NCI-H2171 treated with DMSO at 0.1 percent for 48 hours (cell line): ENCODE measurements around the gene MDFIC2.

ENCODE experiments used
- DNase-seq: peaks from one replicate; lab custom pipeline; 2025; lab: John Stamatoyannopoulos, UW

Gene MDFIC2

DNA sequence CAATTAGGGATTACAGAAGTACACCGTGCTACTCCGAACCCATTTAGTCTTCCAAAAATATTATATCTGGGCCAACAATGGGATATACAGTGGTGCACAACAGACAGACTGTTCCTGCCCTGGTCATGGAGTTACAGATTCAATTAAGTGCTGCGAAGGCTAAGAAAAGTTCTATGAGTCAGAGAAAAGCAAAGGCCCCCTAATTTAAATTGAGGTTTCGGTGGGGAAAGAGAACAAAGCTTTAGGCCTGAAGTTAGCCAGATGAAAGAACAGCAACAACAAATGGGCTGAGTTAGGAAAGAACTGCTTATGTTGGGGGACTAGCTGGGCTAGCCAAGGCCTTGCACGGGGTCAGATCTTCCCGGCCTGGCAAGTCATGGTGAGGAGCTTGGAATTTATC, 131.8 kb downstream of the MDFIC2 start:
- no peak for DNase-seq

DNA sequence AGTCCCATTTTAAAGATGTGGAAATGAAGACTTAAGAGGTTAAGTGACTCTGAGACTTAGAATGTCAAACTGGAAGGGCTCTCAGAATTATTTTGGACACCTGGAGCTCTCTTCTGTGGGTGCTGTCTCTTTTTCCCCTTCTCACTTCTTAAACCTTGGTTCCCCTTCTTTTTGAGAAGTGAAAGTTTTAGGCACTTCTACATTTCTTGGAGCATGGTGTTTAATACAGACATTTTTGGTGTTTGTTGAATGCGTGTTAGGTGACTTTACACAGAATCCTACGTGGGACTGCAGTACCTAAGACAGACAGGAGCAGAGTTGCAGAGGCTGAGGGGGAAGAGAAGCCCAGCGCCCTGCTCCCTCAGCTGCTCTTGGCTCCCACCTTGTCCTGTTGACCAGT, 133.3 kb downstream of the MDFIC2 start:
- DNase-seq: no peak

DNA sequence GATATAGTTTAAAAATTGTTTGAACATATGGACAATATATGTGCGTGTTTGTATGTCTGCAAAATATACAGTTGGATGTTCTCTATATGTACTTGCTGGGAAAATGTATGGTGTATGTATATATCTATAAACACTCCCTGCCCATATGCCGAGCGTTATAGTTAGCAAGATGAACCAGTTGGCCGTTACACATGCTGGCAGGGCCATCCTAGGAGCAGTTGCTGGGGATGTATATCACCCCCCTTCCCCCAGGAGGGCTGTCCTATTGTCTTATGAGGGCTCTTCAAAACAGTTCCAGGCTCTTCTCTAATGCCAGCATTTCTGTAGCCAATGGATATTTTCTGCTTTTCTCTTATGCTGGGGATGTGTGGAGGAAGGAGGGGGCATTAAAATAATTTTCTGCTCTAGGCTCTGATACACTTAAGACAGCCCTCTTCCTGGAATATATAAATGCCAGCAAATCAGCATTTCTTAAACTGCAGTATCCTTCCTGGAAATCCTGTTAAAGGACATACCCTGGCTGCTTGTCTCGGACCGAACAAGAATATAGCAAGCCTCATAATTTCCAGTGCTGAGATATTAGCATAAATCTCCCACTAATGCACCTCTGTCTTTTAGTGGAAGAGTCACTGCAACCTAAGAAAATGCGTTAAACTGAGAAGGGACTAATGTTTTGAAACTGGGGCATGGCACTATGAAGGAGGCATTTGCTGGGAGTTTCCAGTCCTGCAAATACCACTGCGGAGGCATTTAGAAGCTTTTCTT, 134.4 kb downstream of the MDFIC2 start:
- no peak for DNase-seq

DNA sequence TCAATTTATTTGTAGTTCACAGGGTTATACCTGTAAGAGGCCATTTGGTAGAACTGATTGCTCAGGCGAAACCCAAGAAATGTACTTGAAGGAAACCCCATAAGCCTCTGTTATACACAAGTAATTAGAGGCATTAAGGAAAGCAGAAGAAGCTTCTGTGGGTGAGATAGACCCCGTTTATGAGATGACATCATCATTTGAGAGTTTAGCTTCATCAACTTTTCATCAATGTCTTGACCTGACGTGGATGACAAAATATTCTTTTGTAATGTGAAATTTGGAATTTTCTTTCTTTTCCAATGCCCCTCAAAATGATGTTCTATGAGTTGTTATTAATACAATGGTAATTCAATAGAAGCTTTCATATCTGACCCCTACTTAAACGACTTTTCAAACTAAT, 136.2 kb downstream of the MDFIC2 start:
- no peak for DNase-seq

DNA sequence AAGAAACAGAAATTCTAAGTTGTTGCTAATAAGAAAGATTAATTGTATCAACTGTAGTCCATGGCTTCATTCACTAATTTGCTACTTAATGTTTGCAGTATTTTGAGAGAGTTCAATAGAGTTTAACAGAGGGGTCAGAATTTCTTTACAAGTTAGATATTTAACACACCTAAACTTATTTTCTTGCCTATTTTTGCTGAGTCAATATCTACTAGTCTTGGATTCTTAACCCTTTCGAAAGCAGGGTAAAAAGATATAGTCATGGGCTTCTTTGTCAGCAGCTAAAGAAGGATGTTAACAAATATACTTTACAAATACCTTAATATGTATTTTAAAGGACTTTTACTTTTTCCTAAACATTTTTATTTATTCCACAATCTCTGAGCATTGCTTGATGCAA, 155.6 kb downstream of the MDFIC2 start:
- DNase-seq: no peak

DNA sequence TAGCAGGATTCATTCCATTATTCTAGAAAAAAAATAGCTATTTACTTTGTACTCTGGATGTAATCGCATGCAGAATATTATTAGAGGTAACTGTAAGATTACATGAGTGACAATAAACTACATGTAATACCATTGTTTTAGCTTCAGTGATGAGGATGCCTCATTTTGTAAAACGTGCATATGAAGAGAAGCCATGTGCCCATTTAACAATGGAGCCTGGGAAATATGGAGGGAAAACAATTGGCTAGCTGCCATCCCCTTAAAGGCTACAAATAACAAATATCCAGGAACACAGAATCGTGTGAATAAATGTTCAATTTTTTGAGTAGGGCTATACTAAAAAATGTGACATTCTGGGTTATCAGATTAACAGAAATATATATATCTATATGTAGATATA, 161.8 kb downstream of the MDFIC2 start:
- DNase-seq: no peak

DNA sequence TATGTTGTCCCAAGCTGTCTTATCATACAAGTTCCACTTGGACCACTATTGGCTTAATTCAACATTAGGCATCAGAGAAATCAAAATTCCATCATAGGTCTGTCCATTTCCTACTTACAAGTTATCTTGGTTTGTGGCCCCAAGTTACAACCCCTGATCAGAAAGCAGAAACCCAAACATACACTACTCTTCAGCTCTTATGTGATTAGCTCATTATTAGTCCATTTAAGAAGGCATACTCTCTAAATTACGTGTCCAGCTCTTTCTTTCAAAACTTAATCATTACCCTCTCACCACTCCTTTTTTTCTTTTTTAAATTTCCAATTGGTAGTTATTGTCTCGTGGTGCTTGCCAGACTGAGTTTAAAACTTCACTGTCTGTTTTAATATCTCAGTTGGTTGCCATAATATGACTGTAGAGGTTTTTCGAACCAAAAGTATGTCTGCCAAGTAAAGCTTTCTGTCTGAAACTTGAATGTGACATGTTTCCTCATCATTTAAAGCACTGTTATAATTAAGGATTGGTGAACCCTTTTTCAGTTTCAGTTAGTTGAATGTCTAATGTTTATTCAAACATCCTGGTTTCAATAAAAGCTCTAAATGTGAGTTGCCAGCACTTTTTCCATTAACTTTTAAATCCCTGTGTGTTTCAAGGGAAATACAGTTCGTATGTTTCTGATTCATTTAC, 162.6 kb downstream of the MDFIC2 start:
- no peak for DNase-seq
